Right lung (tissue), 5 donors: Measurements from ENCODE around the gene DBH. TPM values are rescaled to one million over a fixed set of nuclear protein-coding genes. Genes with fewer than 3 reads are reported as not detected.

Experiments used
- DNase-seq, 2 donors: peaks; one replicate each; pipeline ENCODE4 v3.0.0-alpha.2; 2013
- polyA plus RNA-seq, 5 donors: library from polyadenylated mRNA; unstranded; fragments of 120-200 nt; gene quantifications; one replicate each; pipeline versions ENCODE4 v1.2.1 to v1.2.3, GENCODE V29; 2013; ENCODE audit warnings: inconsistent platforms in 1 of 5, low replicate concordance in 1 of 5; ENCODE audit not compliant: insufficient read length in 5 of 5, insufficient read depth in 1 of 5

Gene DBH
- polyA plus RNA-seq, 5 donors: 1.1 to 2.2 (median 1.5) TPM

DNA sequence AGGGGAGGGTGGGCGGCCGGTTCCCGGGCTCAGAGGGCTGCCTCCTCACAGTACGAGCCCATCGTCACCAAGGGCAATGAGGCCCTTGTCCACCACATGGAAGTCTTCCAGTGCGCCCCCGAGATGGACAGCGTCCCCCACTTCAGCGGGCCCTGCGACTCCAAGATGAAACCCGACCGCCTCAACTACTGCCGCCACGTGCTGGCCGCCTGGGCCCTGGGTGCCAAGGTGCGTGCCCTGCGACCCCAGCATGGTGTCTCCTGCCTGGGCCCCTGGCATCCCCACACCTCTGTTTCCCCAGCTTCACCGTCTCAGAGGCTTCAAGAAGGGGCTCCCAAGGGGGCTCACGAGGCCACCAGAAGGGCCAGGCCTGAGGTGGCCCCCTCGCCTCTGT is 7.2 kb downstream of the DBH start:
- no peak for DNase-seq

GRCh38 chr9:133643978-133644760 is 8.0 kb downstream of the DBH start:
- no peak for DNase-seq

- DNase-seq: no peak
Observed at GRCh38 chr9:133645021-133645765, 9.0 kb downstream of the DBH start.

DNA sequence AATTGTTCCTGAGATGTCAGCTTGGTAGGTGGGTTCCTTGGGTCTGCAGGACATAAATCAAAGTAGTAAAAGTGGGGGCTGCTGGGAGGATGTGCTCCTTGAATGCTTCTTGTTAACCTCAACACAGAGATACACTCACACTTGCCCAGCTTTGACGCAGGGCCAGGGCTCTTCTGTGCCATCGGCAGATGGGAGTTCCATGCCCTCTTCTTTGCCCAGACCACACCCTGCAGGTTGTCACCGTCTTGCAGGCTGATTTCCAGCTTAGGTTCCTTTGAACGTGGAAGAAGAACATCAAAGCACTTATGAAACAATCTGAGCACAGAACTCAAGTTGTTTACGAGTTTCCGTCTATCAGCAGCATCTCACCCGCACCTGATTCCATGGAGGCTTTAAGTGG is 11.0 kb downstream of the DBH start:
- DNase-seq: no peak

DNA sequence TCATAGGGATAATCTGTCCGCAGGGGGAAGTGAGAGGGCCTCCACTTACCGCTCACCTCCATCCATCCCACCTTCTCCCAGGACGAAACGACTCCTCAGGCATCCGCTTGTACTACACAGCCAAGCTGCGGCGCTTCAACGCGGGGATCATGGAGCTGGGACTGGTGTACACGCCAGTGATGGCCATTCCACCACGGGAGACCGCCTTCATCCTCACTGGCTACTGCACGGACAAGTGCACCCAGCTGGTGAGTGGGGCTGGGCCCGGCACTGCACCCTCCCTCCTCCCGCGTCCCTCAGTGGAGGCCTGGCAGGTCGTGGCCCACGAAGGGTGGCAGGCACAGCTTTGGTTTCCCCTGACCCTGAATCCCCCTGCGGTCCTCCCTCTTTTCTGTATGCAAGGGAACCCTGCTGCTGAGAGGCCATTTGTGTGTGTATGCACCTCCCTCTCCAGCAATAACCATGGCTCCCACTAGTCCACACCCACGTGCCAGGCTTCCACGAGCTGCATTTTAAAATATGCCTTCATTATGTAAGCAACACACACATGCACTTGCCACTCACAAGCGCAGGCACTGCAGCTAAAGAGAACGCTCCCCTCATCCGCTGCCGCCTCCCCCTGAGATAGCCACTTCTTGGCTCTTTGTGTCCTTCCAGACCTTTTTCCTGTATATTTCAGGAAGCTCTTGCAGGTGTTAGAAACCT is 11.8 kb downstream of the DBH start:
- no peak for DNase-seq

- DNase-seq: no peak
Observed at GRCh38 chr9:133649194-133649593, 13.0 kb downstream of the DBH start.

DNA sequence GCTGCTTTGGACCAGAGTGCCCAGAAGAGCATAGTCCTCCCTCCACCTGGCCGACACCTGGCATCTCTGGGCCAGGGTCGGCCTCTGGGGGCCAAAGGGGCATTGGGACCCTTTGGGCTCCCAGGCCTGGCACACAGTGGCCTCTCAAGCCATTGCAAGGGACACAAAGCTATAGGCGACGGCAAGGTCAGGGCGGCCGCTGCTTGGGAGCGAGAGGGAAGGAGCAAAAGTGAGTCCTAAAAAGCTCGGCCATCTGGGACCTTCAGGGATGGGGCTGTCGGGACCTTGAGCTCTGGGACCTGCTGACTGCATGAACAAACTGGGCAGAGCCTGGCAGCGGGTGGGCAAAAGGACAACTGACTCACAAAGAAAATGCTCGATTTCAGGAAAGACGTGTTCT is 13.9 kb downstream of the DBH start:
- DNase-seq: no peak

GRCh38 chr9:133653638-133654037 is 17.5 kb downstream of the DBH start:
- DNase-seq: no peak

DNA sequence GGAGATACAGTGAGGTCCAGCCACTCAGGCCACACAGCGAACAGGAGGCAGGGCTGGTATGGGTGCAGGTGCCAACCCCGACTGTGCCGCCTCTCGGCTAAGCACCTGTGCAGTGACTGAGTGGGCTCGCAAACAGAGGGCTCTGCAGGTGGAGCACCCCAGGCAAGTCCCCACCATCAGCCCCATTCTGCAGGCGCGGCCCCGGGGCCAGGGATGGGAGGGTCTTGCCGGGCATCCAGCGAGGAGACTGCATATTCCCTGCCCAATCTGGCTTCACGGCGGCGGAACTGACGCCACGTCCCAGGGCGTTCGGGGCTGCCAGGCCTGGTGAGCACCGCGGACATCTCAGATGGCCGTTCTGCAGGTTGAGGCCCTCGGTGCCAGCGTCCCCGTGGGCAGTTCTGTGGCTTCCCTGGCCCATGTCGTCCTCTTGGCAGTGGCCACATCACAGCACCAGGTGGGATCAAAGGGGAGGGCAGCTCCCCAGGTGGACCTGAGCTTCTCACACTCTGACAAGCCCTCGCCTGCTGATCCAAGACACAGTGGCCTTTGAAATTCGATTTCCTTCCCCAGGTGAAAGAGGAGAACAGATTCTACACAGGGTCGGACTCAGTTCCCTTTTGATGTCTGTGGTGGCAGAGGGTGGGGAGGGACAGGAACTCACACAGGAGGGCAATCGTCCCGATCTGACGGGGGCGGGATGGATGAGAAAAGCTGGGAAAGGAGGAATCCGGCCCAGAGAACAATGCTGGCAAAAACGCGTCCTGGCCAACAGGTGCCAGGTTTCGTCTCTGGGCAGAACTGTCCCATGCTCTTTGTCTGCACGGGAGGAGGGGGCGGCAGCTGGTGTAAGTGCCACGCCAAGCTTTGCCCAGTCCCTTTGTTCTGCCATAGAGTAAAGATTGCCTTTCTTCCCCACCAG is 18.8 kb downstream of the DBH start:
- no peak for DNase-seq

DNA sequence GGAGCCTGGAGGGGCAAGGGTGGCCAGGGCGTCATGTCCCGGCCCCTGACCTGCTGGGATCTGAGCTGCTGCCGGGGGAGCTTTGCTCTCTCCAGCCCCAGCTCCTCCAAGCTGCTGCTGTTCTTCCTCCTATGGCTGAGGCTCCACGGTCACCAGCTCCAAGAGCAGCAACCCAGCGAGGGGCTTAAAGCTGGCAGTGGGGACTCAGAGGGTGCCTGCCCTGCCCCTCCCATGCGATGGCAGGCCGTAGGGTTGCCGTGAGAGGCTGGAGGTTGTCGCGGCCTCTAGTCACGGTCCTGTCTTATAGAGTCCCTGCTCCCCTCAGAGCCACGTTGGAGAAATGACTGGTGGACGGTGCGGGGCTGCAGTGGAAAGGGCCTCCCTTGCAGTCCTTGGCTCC is 19.5 kb downstream of the DBH start:
- DNase-seq: no peak

GRCh38 chr9:133656211-133657119 is 20.3 kb downstream of the DBH start:
- DNase-seq: no peak

- no peak for DNase-seq
Observed at GRCh38 chr9:133657120-133657661, 21.0 kb downstream of the DBH start.

GRCh38 chr9:133658442-133659431 is 22.6 kb downstream of the DBH start:
- DNase-seq: no peak

GRCh38 chr9:133659516-133659915 is 23.4 kb downstream of the DBH start:
- no peak for DNase-seq

DNA sequence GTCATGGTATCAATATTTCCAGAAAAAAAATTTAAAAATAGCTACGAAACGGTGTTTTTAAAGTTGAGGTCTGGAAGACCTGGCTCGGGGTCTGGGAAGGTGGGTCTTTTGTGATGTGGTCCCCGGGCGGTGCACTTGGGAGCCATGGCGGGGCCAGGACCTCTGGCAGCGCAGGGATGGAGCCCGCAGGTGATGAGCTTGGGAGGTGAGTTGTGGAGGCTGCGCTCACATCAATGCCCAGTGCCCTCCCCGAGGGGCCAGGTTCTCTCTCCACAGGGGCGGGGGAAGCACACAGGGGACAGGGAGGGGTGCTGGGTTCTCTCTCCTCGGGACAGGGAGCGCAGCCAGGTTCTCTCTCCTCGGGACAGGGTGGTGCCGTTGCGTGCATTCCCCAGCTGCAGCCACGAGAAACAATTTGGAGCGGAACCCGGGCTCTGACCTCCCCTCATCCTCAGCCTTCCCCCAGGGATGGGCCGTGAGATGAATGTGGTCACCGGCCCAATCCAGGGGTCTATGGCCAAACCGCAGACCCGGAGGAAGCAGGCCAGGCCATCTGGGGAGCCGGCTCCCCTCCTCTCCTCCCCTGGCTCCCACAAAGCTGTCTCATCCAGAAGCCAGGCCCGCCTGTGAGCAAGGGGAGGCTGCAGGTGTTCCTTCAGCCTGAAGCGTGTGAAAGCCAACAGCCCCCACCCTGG is 25.8 kb downstream of the DBH start:
- DNase-seq: no peak

GRCh38 chr9:133664173-133665050 is 28.2 kb downstream of the DBH start:
- no peak for DNase-seq

GRCh38 chr9:133665096-133665495 is 28.9 kb downstream of the DBH start:
- DNase-seq: no peak
